Measurements from ENCODE around the gene LDB1.

LDB1 gene

GRCh38 chr10:102064503-102064867 is 55.7 kb downstream of the LDB1 start:
- no peak for DNase-seq (ENCODE audit: low read depth, low spot score)

GRCh38 chr10:102059987-102060386 is 60.2 kb downstream of the LDB1 start:
- no peak for DNase-seq (ENCODE audit: low read depth, low spot score)
